GM12878 (cell line): ENCODE data around the gene SLC2A5. TPM values are rescaled to one million over a fixed set of nuclear protein-coding genes. Genes with fewer than 3 reads are reported as not detected.

Source experiments
- GATAD2B ChIP-seq: fragments of 450-650 bp; conservative IDR thresholded peaks from 2 replicates; pipeline ENCODE4 v1.6.1; 2017; ENCODE audit warnings: low read depth, mild to moderate bottlenecking, moderate library complexity
- HCFC1 ChIP-seq: fragments of 150-350 bp; IDR thresholded peaks from 2 replicates; pipeline ENCODE4 v1.6.1; 2014; ENCODE audit warnings: low read length
- LARP7 ChIP-seq: fragments of 450-650 bp; IDR thresholded peaks from 2 replicates; pipeline ENCODE4 v1.6.1; 2017; ENCODE audit warnings: mild to moderate bottlenecking
- MYC ChIP-seq: IDR thresholded peaks from 2 replicates; pipeline ENCODE4 v1.6.1; 2011; ENCODE audit warnings: mild to moderate bottlenecking, low read length, moderate library complexity, inconsistent platforms; ENCODE audit not compliant: insufficient read depth, insufficient replicate concordance, insufficient read length, severe bottlenecking
- NR2C2 ChIP-seq: IDR thresholded peaks from 2 replicates; pipeline ENCODE4 v1.6.1; 2011; ENCODE audit warnings: borderline replicate concordance, low read depth; ENCODE audit not compliant: control insufficient read depth, insufficient read length
- RFX5 ChIP-seq: IDR thresholded peaks from 2 replicates; pipeline ENCODE4 v1.6.1; 2011; ENCODE audit warnings: low read depth, low read length, improper control_type of control experiment
- SUZ12 ChIP-seq: fragments of 200-600 bp; sonication (generic); IDR thresholded peaks from one replicate; pipeline ENCODE4 v1.6.1; 2018; ENCODE audit warnings: antibody characterized with exemption, mild to moderate bottlenecking; ENCODE audit not compliant: unreplicated experiment
- TCF3 ChIP-seq: IDR thresholded peaks from 2 replicates; pipeline ENCODE4 v1.6.1; 2012; ENCODE audit warnings: low read depth, mild to moderate bottlenecking, low read length, borderline replicate concordance; ENCODE audit not compliant: insufficient read depth
- YBX1 ChIP-seq: fragments of 450-650 bp; IDR thresholded peaks from 2 replicates; pipeline ENCODE4 v1.6.1; 2016; ENCODE audit warnings: antibody characterized with exemption
- polyA plus RNA-seq, 11 experiments: library from polyadenylated mRNA; depleted of rRNA in 4 of 11; unstranded in 6 of 11; stranded (reverse) in 5 of 11; fragments of >200 nt; fragmentation: Nextera tagmentation in 4 of 11; fragmentation: Illumina TruSeq in 1 of 11; extraction: Ambion mirVana in 4 of 11; extraction: Trizol in 1 of 11; gene quantifications; 1 replicate in 1 of 11; 2 replicates in 10 of 11; pipeline versions ENCODE4 v1.2.1 to v1.2.3, GENCODE V29; 2011 to 2016; ENCODE audit warnings: inconsistent platforms in 2 of 11, missing spikeins in 2 of 11, low read depth in 1 of 11
- total RNA-seq, 4 experiments: library from RNA; depleted of rRNA in 3 of 4; stranded (reverse); fragments of >200 nt in 3 of 4; fragmentation: Illumina TruSeq in 1 of 4; extraction: Trizol in 1 of 4; gene quantifications; 2 replicates each; pipeline versions ENCODE4 v1.2.1 to v1.2.3, GENCODE V29; 2013 to 2021
- TF ChIP-seq, protein P1 (sequence below): fragments of 450-650 bp; formaldehyde crosslinking; IDR thresholded peaks from 2 replicates; pipeline ENCODE4 v1.4.0; 2022; ENCODE audit warnings: mild to moderate bottlenecking, moderate library complexity

SLC2A5 gene
- total and polyA plus RNA-seq, 10 of the 15 experiments (the other 5 are each of a cell fraction or from before 2014, with no cell fraction given) = 4.5 to 76.6 (median 23.9) TPM

DNA sequence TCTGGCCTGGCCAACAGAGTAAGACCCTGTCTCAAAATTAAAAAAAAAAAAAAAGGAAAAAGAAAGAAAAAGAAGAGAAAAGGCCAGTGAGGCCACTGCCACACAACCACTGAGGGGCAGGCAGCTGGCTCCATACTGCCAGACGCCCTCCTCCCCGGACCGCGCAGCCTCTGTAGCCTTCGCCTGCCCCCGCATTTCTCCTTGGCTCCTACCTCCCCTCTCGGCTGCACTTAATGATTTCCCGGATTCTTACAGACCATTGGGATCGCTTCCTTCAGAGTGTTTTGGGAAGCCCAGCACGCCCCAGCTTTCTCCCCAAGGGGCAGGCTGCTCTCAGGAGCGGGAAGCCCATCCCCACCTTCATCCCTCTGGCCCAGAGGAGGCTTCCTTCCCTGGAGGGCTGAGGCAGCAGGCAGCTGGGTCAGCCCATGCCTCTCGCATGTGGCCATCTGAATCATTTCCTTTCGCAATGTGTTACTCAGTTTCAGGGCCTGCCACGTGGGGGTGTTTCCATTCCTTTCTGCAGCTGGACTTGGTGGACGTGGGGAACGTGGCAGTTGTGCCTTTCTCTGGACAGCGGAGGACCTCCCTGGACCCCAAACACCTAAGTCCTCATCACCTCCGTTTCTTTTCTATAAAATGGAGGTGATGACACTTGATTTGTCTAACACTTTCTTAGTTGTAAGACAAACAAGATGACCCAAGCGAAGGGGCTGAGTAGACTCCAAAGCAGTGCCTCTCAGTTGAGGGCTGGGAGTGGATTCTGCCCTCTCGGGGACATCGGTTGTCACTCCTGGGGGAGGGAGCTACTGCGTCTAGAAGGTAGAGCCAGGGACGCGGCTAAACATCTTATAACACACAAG lies 2.3 kb downstream of the SLC2A5 start (continued):
- TF ChIP-seq, protein P1, sequence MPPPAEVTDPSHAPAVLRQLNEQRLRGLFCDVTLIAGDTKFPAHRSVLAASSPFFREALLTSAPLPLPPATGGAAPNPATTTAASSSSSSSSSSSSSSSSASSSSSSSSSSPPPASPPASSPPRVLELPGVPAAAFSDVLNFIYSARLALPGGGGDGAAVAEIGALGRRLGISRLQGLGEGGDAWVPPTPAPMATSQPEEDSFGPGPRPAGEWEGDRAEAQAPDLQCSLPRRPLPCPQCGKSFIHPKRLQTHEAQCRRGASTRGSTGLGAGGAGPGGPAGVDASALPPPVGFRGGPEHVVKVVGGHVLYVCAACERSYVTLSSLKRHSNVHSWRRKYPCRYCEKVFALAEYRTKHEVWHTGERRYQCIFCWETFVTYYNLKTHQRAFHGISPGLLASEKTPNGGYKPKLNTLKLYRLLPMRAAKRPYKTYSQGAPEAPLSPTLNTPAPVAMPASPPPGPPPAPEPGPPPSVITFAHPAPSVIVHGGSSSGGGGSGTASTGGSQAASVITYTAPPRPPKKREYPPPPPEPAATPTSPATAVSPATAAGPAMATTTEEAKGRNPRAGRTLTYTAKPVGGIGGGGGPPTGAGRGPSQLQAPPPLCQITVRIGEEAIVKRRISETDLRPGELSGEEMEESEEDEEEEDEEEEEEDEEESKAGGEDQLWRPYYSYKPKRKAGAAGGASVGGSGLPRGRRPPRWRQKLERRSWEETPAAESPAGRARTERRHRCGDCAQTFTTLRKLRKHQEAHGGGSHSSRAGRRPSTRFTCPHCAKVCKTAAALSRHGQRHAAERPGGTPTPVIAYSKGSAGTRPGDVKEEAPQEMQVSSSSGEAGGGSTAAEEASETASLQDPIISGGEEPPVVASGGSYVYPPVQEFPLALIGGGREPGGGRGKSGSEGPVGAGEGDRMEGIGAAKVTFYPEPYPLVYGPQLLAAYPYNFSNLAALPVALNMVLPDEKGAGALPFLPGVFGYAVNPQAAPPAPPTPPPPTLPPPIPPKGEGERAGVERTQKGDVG (CRISPR knock-in tag) = no peak
- no peak for TF ChIP-seq TCF3
- no peak for TF ChIP-seq LARP7
- no peak for TF ChIP-seq HCFC1
- no peak for TF ChIP-seq GATAD2B
- no peak for TF ChIP-seq RFX5
- TF ChIP-seq SUZ12 = no peak
- TF ChIP-seq MYC = no peak
- no peak for TF ChIP-seq NR2C2
- TF ChIP-seq YBX1 = no peak
- TF ChIP-seq, all 136 proteins: peak for 25
